ENCODE measurements around the gene RPS6KA1.
"Not testable (repeated sequence)": the region's sequence is repeated elsewhere in the genome, so short reads cannot be mapped to it uniquely, and the experiment has no call there.

Gene RPS6KA1

DNA sequence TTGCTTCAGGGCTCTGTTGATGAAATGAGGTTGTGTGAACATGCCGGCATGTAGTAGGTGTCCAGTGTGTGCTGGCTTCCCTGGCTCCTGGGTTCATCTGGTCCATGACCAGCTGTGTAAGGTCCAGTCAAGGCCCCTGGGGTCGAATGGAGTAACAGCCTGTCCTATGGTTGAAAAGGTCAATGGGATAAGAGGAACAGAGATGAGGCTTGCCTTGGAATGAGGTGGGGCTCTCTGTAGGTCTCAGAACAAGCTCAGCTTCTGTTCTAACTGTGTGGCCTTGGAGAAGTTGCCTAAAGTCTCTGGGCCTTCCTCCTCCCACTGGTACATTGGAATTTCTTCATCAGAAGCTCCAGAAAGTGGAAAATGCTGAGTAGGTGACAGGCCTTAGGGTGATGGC is 26.6 kb downstream of the RPS6KA1 start:
- no peak for DNase-seq

DNA sequence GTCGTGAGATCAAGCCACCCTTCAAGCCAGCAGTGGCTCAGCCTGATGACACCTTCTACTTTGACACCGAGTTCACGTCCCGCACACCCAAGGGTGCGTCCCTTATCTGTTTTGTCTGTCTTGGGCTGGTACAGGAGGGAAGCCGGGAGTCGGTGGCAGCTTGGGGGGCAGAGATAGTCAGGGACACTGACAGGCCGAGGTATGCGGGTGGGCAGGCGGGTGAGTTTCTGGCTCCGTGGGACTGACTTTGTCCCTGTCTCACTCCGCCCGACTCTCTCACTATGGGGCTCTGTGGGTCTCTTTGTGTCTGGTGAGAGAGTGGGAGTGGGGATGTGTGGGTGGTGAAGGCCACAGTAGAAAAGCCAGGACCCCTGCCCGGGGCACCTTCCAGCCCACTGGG is 27.4 kb downstream of the RPS6KA1 start:
- no peak for DNase-seq

DNA sequence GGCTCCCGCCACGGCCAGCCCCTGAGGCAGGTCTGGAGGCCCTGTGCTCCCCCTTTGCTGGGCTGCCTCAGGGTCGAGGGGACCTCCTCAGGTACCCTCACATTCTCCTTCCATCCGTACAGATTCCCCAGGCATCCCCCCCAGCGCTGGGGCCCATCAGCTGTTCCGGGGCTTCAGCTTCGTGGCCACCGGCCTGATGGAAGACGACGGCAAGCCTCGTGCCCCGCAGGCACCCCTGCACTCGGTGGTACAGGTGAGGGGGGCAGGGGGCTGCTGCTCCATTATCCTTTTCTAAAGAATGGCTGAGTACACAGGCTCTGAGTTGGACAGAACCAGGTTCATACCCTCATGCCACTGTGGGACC is 29.1 kb downstream of the RPS6KA1 start:
- DNase-seq = no peak

DNA sequence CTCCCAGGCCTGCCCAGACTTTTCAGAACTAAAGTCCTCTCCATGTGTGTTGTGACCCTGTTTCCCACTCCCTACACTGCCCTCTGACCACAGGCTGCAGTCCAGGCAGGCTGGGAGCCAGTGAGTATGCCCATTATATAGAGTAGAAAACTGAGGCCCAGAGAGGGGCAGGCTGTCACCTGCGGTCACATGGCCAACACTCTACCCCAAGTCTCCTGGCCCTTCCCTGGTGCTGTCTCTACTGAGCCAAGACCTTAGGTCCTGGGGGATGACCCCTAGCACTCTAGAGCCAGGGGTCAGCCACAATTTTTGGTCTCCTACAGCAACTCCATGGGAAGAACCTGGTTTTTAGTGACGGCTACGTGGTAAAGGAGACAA is 30.8 kb downstream of the RPS6KA1 start:
- DNase-seq = no peak

DNA sequence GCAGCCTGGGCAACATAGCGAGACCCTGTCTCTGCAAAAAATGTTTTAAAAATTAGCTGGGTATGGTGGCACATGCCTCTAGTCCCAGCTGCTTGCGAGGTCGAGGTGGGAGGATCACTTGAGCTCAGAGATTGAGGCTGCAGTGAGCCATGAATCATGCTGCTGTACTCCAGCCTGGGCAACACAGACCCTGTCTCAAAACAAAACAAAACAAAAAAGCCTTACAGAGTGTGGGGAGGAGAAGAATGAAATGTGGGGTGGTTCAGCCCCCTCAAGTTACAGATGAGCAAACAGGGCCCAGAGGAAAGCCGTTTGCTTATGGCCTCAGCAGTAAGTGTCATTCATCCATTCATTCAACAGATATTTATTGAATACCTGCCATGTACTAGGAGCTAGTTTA is 40.7 kb downstream of the RPS6KA1 start:
- no peak for DNase-seq

DNA sequence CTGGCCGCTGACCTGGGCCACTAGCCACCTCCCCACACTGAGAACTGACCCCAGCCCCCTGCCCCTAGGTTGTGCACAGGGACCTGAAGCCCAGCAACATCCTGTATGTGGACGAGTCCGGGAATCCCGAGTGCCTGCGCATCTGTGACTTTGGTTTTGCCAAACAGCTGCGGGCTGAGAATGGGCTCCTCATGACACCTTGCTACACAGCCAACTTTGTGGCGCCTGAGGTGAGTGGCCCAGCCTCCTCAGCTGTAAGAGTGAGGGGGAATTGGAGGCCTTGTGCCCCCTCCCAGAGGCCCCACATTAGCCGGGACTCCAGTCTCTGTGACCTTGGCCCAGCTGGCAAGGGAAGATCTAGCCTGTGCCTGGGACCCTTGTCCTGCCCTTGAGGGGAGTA is 41.8 kb downstream of the RPS6KA1 start:
- no peak for DNase-seq

DNA sequence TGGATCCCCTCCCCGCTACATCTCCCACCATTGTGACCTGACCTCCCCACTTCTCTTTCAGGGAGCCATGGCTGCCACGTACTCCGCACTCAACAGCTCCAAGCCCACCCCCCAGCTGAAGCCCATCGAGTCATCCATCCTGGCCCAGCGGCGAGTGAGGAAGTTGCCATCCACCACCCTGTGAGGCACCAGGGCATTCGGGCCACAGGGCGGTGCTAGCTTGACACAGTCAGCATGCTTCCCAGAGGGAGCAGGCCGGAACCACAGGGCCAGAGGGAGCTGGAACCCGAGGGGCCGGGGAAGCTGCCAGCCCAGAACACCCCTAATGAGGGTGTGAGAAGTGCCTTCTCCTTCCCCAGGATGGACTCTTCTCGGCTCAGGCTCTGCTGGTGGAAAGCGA is 44.5 kb downstream of the RPS6KA1 start:
- DNase-seq = no peak

DNA sequence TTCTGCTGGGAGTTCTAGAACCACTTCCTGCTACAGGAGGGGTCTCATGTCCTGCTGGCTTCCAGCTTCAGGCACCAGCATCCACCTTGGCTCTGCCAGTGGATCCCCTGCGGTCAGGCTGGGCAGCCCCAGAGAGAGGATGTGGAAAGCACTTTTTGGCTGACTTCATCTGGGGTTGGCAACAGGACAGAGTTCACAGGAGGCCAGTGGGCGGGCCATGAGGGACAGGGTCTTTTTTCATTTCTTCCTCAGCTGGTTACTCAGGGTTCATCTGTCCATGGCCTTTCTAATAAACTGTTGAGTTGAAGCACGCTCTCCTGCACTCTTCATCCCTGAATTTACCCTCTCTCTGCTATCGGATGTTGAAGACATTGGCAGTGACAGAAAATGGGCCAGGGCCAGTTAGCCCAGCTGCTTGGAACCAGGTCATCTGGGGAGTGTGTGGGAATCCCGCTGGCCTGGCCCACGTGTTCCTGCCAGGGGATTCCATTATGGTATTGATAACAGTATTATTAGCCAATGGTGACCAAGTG is 45.2 kb downstream of the RPS6KA1 start:
- DNase-seq = no peak

DNA sequence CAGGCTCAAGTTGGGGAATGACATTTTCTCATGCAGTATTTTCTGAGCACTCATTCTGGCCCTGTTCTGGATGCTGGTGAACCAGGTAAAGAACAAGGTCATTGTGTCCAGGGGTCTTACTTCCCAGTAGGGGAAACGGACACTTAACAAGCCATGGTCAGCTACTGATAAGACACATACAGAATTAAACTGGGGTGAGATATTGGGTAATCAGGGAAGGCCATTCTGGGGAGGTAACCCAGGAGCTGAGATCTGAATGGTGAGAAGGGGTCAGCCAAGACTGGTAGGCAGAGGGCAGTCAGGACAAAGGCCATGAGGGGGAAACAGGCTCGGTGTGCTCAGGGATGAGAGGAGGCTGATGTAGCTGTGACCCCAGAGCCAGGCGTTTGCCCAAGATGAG is 45.8 kb downstream of the RPS6KA1 start:
- DNase-seq = no peak

DNA sequence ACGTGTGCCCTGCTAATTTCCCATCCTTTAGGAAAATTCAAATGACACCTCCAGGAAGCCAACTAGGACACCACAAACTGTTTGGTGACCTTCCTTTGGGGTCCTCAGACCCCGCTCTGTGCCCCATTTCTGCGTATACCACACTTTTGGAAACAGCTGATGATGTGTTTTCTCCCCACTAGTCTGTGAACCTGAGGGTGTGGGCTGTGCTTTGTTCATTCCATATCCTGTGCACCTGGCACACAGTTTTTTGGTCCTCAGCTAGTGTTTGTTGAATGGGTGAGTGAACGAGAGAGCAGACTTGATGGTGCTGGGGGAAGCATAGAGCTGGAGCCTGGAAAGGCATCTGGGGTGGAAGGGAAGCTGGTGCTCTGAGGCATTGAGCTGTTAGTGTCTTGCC is 48.6 kb downstream of the RPS6KA1 start:
- no peak for DNase-seq

DNA sequence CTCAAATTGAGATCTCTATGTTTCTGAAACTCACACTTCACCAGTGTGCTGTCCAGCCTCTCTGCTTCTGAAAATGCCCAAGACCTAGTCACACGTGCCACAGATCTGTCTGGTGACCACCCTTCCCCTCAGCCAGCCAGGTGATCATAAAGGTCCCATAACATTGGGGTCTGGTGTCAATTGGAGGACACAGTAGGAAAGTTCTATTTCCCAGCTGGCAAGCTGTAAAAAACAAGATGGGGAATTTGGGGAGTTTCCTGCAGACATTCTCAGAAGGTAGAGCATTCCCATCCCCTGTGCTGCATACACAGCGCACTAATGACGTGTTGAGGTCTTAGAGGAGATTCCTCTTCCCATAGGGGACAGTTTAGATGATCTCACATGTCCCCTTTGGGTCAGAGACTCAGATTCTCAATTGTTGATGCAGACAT is 50.1 kb downstream of the RPS6KA1 start:
- no peak for DNase-seq

DNA sequence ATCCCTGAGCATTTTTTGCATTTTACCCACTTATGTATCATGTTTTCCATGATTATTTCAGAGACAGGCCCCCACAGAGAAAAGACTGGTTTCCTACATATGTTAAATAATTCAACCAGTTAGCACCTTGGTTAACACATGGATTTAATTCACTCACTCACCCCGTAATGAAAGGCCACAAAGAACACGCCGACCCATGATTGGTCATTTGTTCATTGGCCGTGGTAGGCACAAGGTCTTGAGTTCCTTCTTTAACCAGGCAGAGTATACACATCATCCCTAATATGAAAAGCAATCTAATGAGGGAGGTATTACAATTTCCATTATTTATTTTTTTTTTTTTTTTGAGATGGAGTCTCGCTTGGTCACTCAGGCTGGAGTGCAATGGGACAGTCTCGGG is 50.6 kb downstream of the RPS6KA1 start:
- no peak for DNase-seq

DNA sequence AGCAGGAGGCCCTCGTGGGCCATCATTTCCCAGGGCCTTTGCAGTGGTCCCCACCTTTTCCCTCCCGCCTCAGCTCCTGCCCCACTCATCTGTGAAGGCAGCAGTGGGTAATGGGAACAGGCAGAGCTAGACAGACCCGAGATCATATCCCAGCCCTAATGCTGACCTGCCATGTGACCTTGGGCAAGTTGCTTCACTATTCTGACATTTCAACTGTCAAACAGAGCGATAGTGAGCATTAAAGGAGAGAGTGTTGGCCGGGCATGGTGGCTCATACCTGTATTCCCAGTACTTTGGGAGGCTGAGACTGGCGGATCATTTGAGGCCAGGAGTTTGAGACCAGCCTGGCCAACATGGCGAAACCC is 51.7 kb downstream of the RPS6KA1 start:
- no peak for DNase-seq

DNA sequence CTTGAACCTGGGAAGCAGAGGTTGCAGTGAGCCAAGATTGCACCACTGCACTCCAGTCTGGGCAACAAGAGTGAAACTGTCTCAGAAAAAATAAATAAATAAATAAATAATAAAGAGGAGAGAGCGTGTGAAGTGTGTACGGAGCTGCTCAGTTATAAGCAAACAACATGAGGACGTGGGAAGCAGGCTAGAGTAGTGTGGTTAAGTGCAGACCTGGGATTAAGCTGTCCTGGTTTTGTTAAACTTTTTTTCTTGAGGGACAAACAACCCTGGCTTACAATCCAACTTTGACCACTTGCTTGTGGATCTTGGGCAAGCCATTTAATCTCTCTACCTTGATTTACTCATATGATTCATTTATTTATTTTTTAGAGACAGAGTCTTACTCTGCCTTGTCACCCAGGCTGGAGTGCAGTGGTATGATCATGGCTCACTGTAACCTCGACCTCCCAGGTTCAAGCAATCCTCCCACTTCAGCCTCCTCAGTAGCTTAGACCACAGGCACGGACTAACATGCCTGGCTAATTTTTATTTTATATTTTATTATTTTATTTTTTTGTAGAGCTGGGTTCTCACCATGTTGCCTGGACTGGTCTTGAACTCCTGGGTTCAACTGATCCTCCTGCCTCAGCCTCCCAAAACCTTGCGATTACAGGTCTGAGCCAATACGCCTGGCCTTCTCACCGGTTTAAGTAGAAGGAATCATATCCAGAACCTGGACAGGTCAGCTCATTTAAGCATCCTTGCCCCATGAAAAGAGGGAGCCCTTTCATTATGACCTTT is 52.7 kb downstream of the RPS6KA1 start:
- DNase-seq = no peak

DNA sequence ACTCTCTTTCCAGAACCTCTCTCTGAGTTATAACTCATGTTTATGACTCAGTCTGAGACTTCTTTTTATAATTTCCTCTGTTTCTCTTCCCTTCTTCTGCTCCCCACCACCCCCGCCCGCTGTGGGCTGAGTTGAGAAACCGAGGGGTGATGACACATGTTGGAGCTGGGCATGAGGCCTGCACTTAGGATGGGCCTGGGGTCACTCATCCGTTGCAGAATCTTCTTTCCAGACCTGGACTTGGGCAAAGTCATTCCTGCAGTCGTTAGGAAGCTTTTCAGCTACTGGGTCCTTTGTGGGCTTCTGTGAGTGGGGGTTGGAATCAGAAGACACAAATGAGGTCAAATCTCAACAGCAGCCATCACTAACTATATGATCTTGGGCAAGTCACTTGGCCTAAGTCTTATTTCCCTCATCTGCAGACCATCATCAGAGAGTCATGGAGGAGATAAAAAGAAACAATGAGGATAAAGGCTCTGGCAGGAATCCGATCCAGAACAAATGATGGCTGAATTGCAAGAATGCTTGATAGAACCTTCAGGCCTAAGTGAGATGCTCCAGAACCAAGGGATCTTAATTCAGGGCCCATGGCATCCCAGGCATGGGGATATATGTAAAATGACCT is 53.4 kb downstream of the RPS6KA1 start:
- no peak for DNase-seq

DNA sequence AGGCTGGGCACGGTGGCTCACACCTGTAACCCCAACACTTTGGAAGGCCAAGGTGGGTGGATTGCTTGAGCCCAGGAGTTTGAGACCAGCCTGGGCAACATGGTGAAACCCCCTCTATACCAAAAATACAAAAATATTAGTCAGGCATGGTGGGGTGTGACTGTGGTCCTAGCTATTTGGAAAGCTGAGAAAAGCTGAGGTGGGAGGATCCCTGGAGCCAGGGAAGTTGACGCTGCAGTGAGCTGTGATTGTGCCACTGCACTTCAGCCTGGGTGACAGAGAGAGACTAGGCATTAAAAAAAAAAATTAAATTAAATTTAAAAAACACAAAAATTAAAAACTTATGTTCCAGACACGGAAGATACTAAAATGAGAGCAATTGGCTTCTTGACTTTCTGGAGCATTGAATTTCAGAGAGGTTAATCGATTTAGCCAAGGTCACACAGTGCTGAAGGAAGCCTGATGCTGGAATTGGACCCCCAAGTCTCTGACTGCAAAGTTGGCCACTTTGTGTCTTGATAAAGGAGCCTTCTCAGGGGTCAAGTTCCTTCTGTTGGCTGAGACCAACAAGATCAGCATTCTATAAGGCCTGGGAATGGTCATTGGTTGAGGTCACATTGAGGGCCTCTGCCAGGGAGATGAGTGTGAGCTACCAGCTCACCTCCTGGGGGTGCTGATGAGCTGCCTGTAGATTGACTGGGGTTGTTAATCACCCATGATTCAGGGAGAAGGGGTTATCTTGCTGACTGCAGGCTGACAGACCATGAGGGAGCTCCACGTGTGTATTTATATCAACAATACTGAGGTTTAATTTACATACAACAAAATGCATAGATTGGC is 54.3 kb downstream of the RPS6KA1 start:
- DNase-seq = no peak

DNA sequence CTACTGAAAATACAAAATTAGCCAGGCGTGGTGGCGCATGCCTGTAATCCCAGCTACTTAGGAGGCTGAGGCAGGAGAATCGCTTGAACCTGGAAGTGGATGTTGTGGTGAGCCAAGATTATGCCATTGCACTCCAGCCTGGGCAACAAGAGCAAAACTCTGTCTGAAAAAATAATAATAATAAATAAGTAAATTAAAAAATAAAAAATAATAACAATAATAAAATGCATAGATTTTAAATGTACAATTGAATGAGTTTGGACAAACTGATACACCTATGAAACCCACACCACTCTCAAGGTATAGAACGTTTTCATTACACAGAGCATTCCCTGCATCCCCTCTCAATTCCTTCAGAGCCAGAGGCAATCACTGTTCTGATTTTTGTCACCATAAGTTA is 55.0 kb downstream of the RPS6KA1 start:
- not testable (repeated sequence) for DNase-seq

DNA sequence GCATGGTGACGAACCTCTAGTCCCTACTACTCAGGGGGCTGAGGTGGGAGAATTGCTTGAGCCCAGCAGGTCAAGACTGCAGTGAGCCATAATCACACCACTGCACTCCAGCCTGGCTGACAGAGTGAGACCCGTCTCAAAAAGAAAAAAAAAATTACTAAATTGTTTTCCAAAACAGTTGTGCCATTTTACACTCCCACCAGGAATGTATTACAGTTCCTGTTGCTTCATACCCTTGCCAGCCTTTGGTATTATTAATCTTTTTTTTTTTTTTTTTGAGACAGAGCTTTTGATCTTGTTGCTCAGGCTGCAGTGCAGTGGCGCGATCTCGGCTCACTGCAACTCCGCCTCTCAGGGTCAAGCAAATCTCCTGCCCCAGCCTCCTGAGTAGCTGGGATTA is 55.9 kb downstream of the RPS6KA1 start:
- no peak for DNase-seq

DNA sequence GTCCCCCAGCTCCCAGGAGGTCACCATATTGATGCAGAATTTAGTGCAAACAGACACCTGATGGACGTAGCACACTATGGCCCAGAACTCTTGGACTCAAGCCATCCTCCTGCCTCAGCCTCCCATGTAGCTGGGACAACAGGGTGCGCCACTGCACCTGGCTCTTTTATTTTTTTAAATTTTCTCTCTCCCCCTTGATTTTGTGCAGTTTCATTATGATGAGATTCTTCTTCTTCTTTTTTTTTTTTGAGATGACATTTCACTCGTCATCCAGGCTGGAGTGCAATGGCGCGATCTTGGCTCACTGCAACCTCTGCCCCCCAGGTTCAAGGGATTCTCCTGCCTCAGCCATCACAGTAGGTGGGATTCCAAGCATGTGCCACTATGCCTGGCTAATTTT is 63.8 kb downstream of the RPS6KA1 start:
- DNase-seq = no peak

DNA sequence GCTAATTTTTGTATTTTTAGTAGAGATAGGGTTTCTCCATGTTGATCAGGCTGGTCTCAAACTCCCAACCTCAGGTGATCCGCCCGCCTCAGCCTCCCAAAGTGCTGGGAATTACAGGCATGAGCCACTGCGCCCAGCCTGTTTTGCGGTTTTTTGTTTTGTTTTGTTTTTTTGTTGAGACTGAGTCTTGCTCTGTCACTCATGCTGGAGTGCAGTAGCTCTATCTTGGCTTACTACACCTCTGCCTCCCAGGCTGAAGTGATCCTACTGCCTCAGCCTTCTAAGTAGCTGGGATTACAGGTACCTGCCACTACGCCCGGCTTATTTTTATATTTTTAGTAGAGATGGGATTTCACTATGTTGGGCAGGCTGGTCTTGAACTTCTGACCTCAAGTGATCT is 65.0 kb downstream of the RPS6KA1 start:
- not testable (repeated sequence) for DNase-seq

DNA sequence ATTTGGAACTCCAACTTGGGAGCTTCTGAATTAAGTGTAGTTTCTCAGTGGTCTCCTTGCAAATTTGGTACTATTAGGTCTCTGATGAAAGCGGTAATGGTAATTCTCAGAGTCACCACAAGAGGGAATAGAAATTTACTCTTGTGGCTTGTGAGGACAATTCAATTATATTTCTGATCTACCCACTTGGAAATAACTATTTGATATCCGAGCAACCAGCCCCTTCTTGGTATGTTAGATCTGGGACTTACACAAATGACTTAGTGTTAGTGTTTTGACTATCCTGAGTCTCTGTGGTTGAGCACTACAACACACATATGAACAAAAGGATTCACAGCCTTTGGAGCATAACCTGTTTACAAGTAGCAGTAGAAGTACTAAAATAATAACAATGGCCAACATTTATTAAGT is 68.1 kb downstream of the RPS6KA1 start:
- DNase-seq = no peak

DNA sequence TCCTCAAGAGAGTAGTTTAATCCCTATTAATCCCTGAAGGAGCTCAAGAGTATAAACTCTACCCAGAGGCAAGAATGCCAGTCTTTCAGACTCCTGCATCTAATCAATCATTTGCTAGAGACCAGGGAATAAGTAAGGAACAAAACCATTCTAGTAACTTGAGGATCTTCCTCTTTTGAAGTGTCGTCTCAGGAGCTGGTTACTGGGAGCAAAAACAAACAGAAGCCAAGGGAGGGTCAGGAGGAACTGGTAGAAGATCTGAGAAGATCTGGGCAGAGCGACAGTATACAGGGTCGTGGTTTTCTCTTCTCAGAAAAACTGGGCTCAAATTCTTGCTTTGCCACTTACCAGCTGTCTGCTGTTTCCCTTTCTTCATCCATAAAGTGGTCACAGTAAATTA is 69.3 kb downstream of the RPS6KA1 start:
- DNase-seq = no peak

DNA sequence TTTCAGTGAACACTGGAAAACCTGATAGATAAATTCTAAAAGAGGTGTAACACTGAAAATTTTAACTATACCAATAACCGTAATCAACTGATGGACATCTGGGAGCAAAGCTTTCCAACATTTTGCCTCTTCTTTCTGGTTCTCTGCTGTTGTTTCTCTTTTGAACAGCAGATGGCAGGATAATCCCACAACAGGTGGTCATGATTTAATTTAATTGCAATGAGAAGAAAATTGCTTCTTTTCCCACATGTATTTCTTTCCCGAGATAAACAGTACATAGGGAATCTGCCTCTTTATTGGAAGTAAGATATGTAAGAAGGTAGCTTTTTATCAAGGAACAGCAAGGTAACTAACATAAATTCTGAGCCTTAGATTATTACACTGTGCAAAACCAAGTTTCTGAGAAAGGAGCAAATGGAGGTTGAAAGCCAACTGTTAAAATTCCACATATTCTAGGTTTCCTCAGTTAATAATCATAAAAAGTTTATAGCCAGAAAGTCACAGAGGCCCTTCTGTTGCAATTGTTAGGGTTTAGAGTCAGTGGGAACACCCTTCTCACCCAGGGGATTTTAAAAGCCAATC is 72.9 kb downstream of the RPS6KA1 start:
- DNase-seq = peak; percentile 37

DNA sequence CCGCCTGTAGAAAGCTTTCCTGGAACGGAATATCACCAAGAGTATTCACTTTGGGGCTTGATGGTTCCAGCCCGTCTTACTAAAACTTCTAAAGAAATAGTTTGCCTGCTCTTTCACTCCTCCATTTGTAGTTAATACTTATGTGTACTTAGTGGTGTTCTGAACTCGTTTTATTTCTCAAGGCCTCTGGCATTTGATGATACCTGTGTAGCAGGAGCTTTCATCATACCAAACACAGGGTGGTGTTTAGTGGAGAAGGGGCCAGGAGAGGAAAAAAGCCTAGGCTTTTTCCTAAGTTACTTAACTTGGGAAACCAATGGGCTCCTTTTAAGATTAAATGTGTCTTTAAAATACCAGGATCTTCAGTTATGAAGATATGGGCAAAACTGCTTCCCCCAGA is 74.3 kb downstream of the RPS6KA1 start:
- no peak for DNase-seq
